PC-3 (cell line): ENCODE data around the gene MCTP2.

ENCODE experiments used
- EZH2 ChIP-seq: fragments of 300-600 bp; sonication (generic); IDR thresholded peaks from one replicate; pipeline ENCODE4 v1.6.1; 2017; ENCODE audit warnings: antibody characterized with exemption, mild to moderate bottlenecking, low read length; ENCODE audit not compliant: unreplicated experiment
- TF ChIP-seq, protein P1 (sequence below): fragments of 300-600 bp; sonication (generic); conservative IDR thresholded peaks from 2 replicates; pipeline ENCODE4 v1.5.1; 2017; ENCODE audit warnings: antibody characterized with exemption, low read depth, mild to moderate bottlenecking, low read length

DNA sequence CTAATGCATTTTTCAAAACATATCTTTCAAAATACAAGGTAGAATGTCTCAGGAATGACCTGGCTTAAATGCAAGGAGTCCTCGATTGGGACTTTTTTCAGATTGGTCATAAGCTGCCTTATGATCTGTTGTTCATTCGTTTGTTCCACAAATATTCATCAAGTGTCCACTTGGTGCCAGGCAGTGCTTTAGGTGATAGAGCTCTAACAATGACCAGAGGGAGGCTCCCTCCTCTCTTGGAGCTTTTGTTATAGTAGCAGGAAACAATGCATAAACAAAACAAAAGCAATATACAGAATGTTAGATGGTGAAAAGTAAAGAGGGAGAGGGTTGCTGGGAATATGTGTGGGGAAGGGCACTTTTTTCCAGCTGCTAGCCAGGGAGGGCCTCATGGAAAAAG is 156.1 kb downstream of the MCTP2 start:
- TF ChIP-seq, protein P1, sequence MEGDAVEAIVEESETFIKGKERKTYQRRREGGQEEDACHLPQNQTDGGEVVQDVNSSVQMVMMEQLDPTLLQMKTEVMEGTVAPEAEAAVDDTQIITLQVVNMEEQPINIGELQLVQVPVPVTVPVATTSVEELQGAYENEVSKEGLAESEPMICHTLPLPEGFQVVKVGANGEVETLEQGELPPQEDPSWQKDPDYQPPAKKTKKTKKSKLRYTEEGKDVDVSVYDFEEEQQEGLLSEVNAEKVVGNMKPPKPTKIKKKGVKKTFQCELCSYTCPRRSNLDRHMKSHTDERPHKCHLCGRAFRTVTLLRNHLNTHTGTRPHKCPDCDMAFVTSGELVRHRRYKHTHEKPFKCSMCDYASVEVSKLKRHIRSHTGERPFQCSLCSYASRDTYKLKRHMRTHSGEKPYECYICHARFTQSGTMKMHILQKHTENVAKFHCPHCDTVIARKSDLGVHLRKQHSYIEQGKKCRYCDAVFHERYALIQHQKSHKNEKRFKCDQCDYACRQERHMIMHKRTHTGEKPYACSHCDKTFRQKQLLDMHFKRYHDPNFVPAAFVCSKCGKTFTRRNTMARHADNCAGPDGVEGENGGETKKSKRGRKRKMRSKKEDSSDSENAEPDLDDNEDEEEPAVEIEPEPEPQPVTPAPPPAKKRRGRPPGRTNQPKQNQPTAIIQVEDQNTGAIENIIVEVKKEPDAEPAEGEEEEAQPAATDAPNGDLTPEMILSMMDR, result no peak
- no peak for TF ChIP-seq EZH2
